SH-SY5Y (cell line): ENCODE measurements around the gene SMTNL1.

Experiments
- GATA2 ChIP-seq: IDR thresholded peaks from 2 replicates; pipeline ENCODE4 v1.6.1; 2011; ENCODE audit warnings: mild to moderate bottlenecking, low read depth, low read length
- GATA3 ChIP-seq: IDR thresholded peaks from 2 replicates; pipeline ENCODE4 v1.6.1; 2011; ENCODE audit warnings: low read depth, mild to moderate bottlenecking, low read length, moderate library complexity

DNA sequence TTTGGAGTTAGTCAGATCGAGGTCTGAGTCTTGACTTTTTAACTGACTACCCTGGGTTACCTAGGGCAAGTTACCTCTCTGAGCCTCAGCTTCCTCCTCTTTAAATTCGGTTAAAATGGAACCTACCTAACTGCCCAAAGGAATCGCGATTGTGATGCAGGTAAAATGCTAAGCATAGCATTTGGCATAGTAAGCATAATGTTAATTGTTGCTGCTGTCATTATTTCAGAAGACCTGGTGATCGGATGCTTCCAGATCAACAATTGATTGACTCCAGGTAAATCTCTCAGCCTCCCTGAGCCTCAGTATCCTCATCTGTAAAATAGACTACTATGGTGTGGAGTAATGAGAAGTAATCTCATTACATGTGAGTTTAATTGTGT is 21.3 kb upstream of the SMTNL1 start:
- TF ChIP-seq GATA2 (no peak), GATA3 (no peak)
